Type B pancreatic cell (in vitro differentiated cells): ENCODE measurements around the gene TEX9. TPM values are rescaled to one million over a fixed set of nuclear protein-coding genes. Genes with fewer than 3 reads are reported as not detected.

ENCODE experiments used
- DNase-seq: peaks from one replicate; pipeline ENCODE4 v3.0.0; 2021; ENCODE audit warnings: mixed read lengths; ENCODE audit not compliant: unreplicated experiment; ENCODE audit errors: extremely low spot score
- H3K27ac Mint-ChIP-seq: 2 replicates; pipeline ENCODE4 v1.8.0; 2021; ENCODE audit warnings: mild to moderate bottlenecking, mixed read lengths
- H3K27me3 Mint-ChIP-seq: 2 replicates; pipeline ENCODE4 v1.8.0; 2021; ENCODE audit warnings: mixed read lengths
- H3K36me3 Mint-ChIP-seq: 2 replicates; pipeline ENCODE4 v1.8.0; 2021; ENCODE audit warnings: mixed read lengths
- H3K4me1 Mint-ChIP-seq: one replicate; pipeline ENCODE4 v1.8.0; 2021; ENCODE audit warnings: mixed read lengths; ENCODE audit not compliant: unreplicated experiment
- H3K4me3 Mint-ChIP-seq: 2 replicates; pipeline ENCODE4 v1.8.0; 2021; ENCODE audit warnings: mild to moderate bottlenecking, mixed read lengths
- H3K9me3 Mint-ChIP-seq: 2 replicates; pipeline ENCODE4 v1.8.0; 2021; ENCODE audit warnings: mixed read lengths
- total RNA-seq: library from RNA; stranded (reverse); gene quantifications from 2 replicates; pipeline ENCODE4 v1.2.1, GENCODE V29; 2021; ENCODE audit warnings: low replicate concordance
- TF ChIP-seq, protein P1 (sequence below): fragments of 200-600 bp; sonication (generic); conservative IDR thresholded peaks from 2 replicates; pipeline ENCODE4 v1.5.0; 2021; ENCODE audit warnings: antibody characterized with exemption, mild to moderate bottlenecking

TEX9 gene
- total RNA-seq, 1 donor from 2014 or later = 23.7 TPM

DNA sequence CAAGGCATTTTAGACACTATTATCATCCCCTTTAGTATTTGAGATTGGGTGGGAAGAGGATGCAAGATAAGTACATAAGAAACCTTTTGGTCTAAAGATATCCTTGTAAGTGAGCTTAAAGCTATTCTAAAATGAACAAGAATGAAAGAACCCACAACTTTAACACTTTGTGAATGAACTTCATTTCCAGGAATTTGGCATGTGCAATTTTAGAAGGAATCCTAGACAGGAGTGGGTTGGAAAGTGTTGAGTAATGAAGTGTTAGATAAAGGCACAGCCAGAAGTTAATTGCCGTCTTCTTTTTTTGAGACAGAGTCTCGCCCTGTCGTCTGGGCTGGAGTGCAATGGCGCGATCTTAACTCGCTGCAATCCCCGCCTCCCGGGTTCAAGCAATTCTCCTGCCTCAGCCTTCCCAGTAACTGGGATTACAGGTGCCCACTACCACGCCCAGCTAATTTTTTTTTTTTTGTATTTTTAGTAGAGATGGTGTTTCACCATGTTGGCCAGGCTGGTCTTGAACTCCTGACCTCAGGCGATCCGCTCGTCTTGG is 13.2 kb upstream of the TEX9 start:
- Mint-ChIP-seq H3K4me1 (no peaks in the 10 kb centered on the region), H3K4me3 (no peak overlapping the region), H3K9me3 (no peaks in the 10 kb centered on the region), H3K27ac (no peak overlapping the region), H3K27me3 (no peaks in the 10 kb centered on the region), H3K36me3 (no peaks in the 10 kb centered on the region)
- TF ChIP-seq, protein P1, sequence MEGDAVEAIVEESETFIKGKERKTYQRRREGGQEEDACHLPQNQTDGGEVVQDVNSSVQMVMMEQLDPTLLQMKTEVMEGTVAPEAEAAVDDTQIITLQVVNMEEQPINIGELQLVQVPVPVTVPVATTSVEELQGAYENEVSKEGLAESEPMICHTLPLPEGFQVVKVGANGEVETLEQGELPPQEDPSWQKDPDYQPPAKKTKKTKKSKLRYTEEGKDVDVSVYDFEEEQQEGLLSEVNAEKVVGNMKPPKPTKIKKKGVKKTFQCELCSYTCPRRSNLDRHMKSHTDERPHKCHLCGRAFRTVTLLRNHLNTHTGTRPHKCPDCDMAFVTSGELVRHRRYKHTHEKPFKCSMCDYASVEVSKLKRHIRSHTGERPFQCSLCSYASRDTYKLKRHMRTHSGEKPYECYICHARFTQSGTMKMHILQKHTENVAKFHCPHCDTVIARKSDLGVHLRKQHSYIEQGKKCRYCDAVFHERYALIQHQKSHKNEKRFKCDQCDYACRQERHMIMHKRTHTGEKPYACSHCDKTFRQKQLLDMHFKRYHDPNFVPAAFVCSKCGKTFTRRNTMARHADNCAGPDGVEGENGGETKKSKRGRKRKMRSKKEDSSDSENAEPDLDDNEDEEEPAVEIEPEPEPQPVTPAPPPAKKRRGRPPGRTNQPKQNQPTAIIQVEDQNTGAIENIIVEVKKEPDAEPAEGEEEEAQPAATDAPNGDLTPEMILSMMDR = no peak
- DNase-seq = no peak

DNA sequence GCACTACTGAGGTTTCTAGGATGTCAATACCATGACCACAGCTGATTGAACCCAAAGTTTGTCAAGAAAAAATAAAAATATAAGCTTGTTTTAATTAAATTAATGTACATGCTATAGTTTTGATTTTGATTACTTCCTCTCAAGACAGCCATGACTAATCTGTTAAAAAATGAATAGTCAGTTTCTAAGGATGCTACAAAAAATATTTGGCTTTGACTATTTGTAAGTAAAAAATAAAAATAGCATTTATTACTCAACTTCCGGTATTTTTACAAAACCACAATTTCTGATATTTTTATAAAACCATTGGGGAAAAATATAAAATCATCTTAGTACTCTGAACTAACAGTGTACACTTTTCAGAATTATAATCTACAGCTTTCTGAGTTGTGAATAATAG is 12.1 kb upstream of the TEX9 start:
- TF ChIP-seq, protein P1 = no peak
- no peaks in the 10 kb centered on the region for H3K36me3 Mint-ChIP-seq
- no peaks in the 10 kb centered on the region for H3K27me3 Mint-ChIP-seq
- H3K4me3 Mint-ChIP-seq = no peak overlapping the region
- H3K4me1 Mint-ChIP-seq = no peaks in the 10 kb centered on the region
- H3K27ac Mint-ChIP-seq = no peak overlapping the region
- H3K9me3 Mint-ChIP-seq = no peaks in the 10 kb centered on the region
- no peak for DNase-seq

DNA sequence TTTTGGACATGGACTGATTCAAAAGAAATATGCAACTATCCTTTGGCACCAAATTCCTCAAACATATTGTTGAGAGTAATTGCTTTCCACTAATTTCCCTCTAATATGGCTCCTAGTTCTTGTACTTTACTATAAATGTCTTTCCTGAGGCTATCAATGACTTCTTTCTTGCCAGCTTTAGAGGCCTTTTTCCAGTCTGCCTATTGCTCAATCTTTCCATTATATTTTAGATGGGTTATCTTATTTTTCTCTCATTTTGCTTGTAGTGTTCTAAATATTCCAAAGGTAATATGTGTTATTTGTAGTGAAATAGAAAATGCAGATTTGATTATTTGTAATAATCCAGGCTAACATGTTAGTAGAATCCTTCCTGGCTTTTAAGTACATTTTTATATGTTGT is 11.5 kb upstream of the TEX9 start:
- H3K4me3 Mint-ChIP-seq = no peak overlapping the region
- no peaks in the 10 kb centered on the region for H3K36me3 Mint-ChIP-seq

DNA sequence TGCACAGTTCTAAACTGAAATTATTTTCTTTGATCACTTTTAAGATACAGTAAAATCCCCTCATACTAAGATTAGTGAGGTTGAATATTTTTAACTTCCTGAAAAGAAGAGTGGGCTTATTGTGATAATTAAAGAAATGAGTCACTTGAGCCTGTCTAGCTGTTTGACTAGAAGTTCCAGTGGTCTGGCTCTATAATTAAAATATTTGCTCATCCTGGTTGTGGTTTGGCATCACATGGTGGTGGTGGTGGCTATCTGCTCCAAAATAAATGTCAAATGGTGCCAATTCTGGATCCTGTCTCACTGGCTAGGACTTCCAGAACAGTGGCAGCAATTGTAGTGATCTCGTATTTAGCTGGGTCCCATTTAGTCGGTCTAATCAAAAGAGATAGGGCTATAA is 8.6 kb upstream of the TEX9 start:
- Mint-ChIP-seq H3K36me3 (no peaks in the 10 kb centered on the region), H3K4me3 (no peak overlapping the region), H3K27me3 (no peaks in the 10 kb centered on the region), H3K27ac (no peak overlapping the region), H3K9me3 (no peaks in the 10 kb centered on the region), H3K4me1 (no peaks in the 10 kb centered on the region)
- no peak for DNase-seq
- TF ChIP-seq, protein P1 = no peak

More for the DNA sequence above, 11.5 kb upstream of the TEX9 start:
- no peaks in the 10 kb centered on the region for H3K27me3 Mint-ChIP-seq
- DNase-seq = no peak
- no peaks in the 10 kb centered on the region for H3K9me3 Mint-ChIP-seq
- TF ChIP-seq, protein P1 = no peak
- no peak overlapping the region for H3K27ac Mint-ChIP-seq
- H3K4me1 Mint-ChIP-seq = no peaks in the 10 kb centered on the region

DNA sequence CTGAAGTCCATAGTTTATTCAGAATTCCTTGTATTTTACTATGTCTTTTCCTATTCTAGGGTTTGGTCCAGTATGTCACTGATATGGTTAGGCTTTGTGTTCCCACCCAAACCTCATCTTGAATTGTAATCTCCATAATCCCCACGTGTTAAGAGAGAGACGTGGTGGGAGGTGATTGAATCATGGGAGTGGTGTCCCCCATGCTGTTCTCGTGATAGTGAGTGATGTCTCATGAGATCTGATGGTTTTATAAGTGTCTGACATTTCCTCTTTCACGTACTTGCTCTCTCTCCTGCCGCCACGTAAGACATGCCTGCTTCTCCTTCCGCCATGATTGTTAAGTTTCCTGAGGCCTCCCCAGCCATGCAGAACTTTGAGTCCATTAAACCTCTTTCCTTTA is 6.6 kb upstream of the TEX9 start:
- H3K36me3 Mint-ChIP-seq = no peaks in the 10 kb centered on the region
- H3K4me1 Mint-ChIP-seq = no peaks in the 10 kb centered on the region
- H3K27me3 Mint-ChIP-seq = no peaks in the 10 kb centered on the region
- no peak for DNase-seq
- H3K9me3 Mint-ChIP-seq = peaks cover 5% of the 10 kb centered on the region
- no peak overlapping the region for H3K4me3 Mint-ChIP-seq
- TF ChIP-seq, protein P1 = no peak
- H3K27ac Mint-ChIP-seq = no peak overlapping the region

DNA sequence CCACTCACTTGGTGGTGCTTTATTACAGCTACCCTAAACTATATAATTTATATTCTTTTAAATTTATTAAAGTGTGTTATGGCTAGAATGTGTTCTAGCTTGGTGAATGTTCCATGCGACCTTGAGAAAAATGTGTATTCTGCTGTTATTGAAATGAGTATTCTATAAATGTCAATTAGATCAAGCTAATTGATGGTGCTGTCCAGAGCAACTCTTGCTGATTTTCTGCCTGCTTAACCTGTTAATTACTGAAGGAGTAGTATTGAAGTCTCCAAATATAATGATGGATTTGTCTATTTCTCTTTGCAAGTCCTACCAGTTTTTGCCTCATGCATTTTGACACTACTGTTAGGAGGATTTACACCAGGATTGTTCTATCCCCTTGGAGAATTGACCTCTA is 3.2 kb upstream of the TEX9 start:
- TF ChIP-seq, protein P1 = no peak
- Mint-ChIP-seq H3K27ac (no peak overlapping the region), H3K27me3 (no peaks in the 10 kb centered on the region), H3K4me3 (no peak overlapping the region), H3K36me3 (no peaks in the 10 kb centered on the region), H3K4me1 (peaks cover 8% of the 10 kb centered on the region), H3K9me3 (peaks cover 5% of the 10 kb centered on the region)
- DNase-seq = no peak
